GM18520 (cell line): ENCODE measurements around the gene NPHP4.

ENCODE experiments used
- ATAC-seq: cut with Tn5 transposase; IDR thresholded peaks from one replicate; pipeline ENCODE4 v1.9.1; 2021; ENCODE audit not compliant: unreplicated experiment

NPHP4 gene

DNA sequence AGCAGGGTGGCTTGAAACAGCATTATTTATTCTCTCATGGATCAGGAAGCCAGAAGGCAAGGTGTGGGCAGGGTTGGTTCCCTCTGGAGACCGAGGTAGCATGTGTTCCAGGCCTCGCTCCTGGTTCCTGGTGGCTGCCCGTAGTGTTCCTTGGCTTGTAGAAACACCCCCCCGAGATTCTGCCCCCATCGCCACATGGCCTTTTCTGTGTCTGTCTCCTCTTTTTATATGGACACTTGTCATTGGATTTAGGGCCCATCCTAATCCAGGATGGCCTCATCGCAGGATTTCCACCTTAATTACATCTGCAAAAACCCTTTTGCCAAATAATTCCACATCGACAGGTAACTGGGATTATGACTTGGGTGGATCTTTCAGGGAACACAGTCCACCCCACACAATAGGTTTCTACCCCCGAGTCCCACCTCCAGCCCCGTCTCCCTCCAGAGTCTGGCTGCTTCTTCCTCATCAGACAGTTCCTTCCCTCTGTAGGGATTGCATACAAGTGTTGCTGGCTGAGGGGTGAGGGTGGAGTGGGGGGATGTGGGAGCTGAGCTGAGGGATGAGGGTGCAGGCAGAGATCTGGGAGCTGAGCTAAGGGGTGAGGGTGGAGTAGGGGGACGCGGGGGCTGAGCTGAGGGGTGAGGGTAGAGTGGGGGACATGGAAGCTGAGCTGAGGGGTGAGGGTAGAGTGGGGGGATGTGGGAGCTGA, 12.3 kb upstream of the NPHP4 start:
- no peak for ATAC-seq

DNA sequence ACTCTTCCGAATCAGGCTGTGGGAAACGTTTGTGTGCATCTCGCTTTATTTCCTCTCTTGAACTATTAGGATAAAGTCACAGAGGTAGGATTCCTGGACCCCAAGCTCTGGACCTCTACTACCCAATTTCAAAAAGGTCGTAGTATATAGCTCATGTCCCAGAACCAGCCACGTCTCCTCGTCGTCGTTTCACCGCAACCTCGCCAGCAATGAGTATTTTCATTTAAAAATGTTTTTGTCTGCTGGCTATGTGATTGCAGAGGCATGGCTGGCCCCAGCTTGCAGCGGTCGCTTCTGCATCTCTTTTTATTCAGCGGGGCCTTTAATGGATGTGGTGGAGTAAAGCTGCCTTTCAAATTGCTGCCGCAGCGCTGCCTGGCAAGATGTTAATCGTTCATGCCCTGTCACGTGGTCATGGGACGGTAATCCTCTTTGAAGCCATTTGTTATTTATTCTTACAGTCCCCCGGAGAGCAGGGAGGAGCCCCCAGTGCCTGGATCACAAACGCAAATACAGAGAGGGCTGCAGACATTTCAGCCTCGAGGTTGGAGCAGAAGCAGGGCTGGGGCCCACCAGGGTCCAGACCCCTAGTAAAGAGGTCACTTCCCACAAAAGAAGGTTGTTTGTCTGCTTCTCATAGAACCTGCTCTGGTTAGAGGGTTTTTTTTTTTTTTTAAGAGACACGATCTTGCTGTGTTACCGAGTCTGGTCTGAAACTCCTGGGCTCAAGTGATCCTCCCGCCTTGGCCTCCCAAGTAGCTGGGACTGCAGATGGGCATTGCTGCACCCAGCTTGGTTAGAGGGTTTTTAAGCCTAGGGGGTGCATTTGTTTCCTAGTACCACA, 11.6 kb upstream of the NPHP4 start:
- ATAC-seq, result no peak

DNA sequence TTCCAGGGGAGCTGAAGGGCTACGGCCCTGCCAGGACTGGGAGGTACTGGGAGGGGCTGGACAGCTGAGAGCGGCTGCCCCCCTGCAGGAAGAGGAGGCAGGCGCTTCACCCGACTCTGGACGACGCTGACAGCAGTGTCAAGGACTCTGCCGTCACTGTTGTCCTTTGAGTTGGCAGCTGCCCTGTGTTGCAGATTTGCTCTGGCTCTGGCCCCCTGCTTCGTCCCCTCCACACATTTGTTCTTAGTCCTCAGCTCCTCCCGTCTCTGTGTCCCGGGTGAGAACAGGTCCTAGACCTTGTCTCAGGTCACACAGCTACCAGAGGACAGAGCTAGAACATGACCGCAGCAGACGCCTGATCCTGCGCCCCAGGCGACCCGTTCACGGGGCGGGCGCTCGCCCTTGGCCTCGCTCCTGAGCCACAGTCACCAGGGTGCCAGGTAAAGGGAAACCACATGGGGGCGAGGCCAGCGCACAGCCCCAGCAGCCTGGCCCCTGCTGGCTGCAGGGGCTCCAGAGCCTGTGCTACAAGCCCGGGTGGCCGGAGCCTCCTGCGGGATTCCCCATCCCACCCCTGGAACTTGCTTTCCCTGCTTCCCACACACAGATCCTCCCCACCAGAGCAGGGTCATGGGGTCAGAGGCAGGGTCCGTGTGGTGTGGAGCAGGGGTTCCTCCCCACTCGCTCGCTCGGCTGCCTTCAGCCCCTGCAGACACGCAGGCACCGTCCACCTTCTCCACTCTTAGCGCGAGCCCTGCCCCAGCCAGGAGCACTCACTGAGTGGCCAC, 10.7 kb upstream of the NPHP4 start:
- no peak for ATAC-seq

DNA sequence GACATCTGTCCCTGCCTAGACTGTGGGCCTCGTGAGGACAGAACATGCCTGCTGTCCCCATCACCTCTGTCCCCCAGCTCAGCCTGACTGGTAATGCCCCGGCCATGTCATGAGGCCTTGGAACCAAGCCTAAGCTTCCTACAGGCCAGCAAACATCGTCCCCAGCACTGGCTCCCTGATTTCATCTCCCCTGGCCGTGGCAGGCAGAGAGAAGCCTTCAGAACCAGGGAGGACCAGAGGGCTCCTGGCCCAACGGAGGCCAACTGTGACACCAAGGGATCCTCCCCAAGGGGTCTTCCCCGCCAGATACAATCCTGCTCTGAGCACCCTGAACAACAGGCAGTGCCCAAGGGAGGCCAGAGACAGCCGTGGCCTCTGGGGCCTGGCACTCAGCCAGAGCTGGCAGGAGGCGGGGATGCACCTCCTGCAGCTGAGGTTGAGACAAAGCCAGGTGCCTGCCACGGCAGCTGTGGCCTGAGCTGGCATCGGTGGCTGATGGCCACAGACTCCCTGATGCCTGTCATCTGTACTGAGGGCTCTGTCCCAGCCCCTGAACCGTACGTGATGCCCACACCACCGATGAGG, 9.9 kb upstream of the NPHP4 start:
- ATAC-seq, result no peak

DNA sequence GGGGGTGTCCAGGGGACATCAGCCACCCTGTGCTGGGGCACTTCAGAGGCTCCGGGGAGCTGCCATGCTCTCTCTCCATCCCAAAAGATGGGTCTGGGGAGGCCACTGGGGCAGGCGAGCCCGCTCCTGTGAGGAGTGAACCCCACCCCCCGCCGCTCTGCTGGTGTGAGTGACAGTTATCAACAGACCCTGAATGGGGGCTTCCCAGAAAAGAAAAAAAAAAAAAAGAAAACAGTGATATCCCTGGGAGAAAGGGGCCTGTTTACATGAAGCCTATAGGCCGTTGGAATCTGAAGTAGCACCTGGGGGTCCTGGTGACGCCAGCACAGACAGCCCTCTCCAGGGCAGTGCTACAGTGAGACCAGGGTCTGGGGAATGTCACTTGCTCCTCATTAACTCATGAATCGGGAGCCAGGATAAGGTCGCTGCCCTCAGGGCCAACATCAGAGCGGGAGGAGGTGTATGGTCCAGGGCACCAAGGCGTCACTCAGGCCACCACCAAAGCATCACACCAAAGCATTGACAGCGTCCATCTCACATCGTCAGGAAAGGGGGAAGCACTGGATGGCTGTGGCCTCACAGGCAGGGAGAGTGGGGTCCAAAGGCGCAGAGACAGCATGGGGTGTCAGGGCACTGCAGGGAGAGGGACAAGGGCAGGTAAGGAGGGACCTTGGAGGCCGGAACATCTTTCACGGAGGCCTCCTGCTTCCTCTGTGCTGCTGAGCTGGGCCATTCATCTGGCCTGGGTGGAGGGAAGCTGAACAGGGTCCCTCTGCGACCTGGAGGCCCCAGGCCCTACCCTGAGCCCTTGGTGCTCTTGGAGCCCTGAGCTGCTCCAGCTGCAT, 8.4 kb upstream of the NPHP4 start:
- no peak for ATAC-seq

DNA sequence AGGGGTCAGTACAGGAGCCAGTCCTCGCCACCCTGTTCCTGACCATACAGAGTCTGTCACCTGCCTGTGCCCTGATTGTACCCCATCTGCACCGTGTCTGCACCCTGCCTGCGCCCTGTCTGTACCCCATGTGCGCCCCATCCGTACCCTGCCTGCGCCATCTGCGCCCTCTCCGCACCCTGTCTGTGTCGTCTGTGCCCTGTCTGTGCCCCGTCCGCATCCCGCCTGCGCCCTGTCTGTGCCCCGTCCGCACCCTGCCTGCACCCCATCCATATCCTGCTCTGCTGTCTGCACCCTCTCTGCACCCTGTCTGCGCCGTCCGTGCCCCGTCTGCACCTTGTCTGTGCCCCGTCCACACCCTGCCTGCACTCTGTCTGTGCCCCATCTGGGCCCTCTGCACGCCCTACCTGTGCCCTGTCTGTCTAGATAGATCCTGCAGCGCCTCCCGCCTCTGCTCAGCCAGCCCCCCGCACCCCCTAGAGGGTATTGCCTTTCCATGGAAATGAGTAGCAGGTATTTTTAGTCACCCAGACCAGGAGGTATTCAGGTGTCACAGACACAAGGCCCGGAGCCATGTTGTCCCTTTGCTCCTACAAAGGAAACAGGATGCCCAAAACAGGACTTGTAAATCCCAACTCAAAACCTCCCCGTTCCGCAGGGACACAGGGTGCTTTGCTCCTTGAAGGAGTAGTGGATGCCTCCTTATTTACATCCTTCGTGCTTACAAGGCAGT, 7.7 kb upstream of the NPHP4 start:
- no peak for ATAC-seq

DNA sequence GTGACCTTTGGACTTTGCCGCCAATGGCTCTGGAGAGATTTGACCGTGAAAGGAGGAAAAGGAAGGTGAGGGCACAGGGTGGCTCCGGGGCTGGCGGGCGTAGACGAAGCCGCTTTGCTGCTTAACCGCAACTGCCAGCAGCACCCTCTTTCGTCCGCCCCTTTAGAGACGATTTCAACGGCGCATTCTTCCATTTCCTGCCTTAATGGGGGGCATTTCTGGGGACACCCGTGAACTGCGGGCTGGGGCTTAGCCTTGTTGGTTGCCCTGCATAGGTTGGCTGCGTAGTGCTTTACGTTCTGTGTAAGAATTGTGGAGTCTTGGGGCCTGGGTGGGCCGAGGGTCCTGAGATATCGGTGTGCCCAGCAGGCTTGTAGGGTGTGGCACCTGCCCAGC, 6.7 kb upstream of the NPHP4 start:
- ATAC-seq, result no peak

DNA sequence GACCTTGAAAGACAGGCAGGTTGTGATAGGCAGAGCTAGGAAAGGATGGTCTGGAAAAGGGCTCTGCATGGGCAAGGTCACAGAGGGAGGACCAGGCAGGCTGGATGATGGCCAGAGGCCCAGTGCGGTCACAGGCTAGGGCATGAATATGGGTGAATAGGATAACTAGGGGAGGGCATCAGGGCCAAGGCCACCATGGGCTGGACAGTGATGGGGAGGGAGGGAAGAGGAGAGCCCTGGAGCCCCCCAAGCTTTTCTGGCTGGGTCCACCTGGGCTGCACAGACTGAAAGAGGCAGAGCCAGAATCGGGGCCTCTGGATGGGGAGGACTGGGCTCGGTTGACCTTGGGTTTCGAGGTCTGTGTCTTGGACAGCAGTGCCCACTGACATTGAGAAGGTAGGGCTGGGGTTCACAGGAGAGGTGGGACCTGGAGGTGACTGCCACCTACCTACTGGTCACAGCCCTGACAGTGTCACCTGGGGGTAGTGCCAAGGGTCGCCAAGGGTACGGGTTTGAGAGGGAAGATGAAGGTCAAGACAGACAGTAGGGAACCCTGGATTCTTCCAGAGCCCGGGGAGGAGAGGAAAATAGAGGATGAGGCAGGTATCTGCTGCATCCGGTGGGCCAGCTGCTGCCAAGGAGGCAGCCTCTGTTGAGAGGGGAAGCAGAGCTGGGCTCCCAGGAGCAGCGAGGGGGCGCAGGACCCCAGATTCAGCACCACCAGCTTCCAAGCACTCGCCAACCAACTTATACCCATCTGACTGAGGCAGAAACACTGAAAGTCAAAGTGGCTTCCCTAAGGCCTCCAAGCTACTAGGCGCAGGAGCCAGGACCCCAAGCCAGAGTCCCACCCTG, 6.1 kb upstream of the NPHP4 start:
- ATAC-seq, result no peak

DNA sequence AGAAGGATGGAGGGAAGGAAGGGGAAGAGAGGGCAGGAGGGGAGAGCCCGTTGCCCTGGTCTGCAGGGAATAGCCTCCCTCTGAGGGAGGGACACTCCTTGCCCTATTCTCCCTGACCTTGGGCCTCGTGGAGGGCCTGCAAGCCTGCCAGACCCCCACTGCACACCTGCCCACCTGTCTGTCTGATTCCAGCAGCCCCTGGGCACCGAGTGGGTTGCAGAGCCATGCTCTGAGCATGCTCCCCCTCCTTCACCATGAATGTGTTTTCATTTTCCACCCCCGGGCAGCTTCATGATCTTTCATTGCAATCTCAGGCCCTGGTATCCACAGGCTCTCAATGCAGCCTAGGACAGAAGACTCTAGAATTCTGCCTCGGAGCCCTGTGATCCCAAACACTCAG, 5.1 kb upstream of the NPHP4 start:
- no peak for ATAC-seq

DNA sequence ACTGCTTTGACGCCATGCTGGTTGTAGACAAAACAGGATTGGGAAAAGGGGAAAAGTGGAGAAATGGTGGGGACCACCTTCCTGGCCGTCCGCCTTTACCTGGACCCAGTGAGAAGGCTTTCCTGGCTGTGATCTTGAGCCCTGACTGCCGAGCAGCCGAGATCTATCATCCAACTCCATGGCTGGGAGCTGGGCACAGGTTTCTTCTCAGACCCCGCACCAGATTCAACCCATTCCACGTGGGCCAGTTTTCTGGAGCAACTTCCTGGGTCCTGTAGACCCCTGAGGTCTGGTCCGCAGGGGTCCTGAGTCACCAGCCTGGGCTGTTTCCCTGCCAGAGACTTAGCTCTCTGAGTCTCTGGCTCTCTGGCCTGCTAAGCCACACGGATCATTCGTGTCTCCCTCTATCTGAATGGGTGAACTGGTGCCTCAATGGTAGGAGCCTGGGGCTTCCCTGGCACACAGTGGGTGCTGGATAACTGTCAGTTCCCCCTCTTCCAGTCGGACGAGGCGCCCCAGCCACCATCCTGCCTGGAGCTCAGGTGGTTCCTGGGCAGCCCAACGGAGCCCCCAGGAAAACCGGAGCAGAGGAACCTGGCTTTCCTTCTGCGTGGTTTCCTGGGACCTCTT, 4.5 kb upstream of the NPHP4 start:
- ATAC-seq, result no peak

DNA sequence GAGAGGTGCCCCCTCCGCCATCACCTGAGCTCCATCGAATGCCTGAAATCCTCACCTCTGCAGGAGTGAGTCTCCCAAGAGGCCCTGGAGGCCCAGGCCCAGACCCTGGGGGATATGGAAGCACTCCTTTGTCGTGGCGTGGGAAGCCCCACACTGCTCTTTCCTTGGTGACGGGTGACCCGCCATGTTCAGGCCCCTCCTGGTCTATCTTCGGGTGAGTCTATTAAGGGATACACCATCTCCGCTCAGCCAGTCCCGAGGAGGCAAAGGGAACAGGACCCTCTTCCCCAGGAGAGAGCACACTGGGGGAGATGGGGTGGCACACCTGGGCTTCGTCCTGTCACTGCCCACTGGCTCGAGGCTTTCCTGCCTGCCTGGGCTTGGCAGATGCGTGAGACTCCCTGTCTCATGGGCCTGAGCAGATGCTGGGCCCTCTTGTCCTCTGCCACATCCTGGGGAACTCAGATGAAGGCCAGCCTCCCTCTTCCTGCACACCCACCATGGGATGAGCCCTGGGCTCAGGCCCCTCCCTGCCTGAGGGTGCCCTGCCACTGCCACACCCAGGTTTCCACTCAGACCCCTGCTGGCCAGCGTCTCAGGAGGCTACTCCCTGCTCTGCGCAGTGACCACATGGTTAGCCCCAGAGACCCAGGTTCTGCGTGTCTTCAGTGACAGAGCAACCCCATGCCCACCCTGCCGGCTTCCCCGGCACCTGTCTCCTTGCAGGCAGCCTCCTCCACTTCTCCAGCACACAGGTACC, 3.8 kb upstream of the NPHP4 start:
- ATAC-seq, result no peak

DNA sequence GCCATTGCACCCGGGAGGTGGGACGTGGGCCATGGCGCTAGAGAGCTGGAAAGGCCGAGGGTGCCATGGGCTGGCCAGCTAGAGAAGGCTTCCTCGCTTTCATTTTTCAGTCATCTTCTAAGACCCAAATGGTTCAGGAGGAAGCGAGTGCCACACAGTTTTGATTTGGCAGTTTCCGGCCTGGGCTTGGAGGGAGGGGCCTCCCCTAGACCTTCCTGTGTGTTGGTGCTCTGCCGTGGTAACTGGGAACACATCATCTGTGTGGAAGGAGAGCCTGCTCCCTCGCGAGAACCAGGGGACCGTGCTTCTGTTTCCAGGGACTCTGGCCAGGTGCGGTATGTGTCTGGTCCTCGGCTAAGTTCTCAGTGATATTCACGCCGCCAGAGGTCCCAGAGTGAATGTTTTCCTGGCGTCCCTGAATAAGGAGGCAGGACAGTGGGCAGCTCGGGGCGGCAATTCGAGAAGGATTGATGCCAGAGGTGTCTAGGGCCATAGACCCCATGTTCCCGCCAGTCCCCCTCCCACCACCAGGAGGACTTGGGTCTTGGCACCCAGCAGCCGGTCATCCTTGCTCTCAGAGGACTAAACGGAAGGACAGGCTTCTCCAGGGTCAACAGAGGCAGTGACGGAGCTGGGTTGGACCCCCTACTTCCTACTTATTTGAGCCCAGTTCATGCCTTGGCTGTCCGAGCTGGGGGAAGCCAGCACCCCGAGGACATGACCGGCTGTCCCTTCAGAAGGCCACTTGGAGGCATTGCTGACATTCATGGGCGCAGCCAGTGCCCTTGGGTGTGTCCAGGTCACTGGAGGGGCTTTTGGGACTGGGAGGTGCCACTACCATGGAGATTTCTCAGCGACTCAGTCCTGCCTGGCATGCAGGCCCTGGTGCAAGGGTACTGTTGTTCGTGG, 2.7 kb upstream of the NPHP4 start:
- no peak for ATAC-seq

DNA sequence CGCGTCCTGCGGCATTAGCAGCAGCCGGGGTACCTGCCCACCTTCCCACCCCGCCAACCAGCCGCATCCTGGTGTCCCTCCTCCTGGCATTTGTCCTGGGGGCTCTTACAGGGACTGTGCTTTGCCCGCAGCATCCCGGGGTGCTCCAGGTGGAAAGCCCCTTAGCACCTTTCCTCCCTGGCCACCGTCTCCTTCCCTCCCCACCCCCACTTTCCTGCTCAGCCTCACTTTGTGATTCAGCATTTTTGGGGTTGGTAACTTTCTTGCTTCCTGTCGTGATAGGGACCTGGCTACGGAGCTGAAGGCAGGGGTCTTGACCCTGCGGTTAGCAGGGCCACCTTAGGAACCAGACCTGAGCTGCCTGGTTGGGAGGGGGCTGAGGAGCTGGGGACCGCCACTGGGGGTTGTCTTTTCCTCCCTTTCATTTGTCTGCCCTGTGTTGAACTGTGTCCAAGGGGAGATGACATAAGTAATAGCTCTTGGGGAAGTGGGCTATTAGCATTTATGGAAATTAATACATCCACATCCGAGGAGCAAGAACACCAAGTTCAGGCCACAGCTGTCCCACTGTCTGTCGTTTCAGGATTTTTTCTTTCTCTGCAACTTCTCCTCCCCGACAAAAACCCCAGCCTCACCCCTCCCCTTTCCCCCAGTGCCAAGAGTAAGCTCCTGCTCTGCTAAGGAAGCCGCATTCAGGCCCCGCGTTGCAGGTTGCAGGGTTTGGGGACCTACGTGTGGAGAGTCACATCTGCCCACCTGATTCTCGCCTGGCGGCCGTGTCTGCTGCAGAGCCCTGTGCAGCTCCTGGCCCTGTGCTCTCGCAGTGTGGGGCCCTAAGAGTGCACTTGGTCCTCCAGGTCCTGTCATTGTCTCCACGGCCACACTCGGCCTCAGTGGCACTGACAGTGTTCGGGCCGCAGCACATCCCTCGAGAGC, 1.6 kb upstream of the NPHP4 start:
- ATAC-seq, result no peak

DNA sequence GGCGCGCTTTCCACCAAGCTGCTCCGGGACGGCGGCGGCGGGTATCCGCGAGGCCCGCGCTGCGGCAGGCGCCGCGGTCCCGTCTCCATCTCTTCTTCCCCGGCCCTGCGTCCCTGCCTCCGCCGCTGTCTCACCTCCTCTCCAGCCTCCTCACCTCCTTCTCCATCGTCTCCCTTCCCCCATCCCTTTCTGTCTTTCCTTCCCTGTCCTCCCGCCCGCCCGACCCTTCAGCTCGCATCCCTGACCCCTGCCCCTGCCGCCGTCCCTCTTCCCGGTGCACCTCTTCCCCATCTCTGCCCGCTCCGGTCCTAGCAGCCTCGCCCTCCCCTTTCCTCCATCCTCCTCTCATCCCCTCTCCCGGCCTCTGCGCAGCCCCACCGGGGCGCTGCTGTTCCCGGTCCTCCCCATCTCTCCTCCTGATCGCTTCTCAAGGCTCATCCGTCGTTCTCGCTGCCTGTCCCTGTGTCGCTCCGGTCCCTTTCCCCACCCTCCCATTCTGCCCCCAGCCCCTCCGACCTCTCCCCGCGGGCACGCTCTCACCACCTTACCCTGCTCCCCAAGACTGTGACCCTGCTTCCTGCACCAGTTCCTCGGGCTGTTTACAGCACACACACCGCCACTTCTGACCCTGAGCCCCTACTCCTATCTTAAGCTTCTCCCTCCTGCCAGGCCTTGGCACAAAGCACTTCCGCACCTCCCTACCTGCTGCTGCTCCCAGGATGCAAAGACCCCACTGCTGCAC, 760 bp upstream of the NPHP4 start:
- no peak for ATAC-seq
